PC-3 (cell line): ENCODE measurements around the gene TCFL5. TPM values are rescaled to one million over a fixed set of nuclear protein-coding genes. Genes with fewer than 3 reads are reported as not detected.

Experiments
- ATAC-seq: fragments of 200-7000 bp; cut with Tn5 transposase; 2 replicates; pipeline ENCODE4 v1.9.1; 2020; ENCODE audit warnings: mild to moderate bottlenecking, moderate library complexity
- BruUV-seq: library from RNA; stranded (reverse); fragments of 400-500 nt; replicated peaks from 2 replicates; lab custom pipeline; 2021; lab: Mats Ljungman, UMichigan
- CTCF ChIA-PET: fragments of 300-600 bp; sonication (Branson Sonifier 250); formaldehyde crosslinking; loops from one replicate; lab custom pipeline; 2022; ENCODE audit warnings: antibody characterized with exemption; lab: Charles Lee
- POLR2A ChIA-PET: fragments of 300-600 bp; sonication (Branson Sonifier 250); formaldehyde crosslinking; loops from one replicate; lab custom pipeline; 2022; ENCODE audit warnings: antibody characterized with exemption; ENCODE audit not compliant: unreplicated experiment; lab: Charles Lee
- DNase-seq: peaks from one replicate; pipeline ENCODE4 v3.0.0-alpha.2; 2015
- H2AFZ ChIP-seq: fragments of 300-600 bp; sonication (generic); 2 replicates; pipeline ENCODE4 v1.6.0; 2016; ENCODE audit warnings: antibody characterized with exemption, low read length
- H3F3A ChIP-seq: fragments of 300-600 bp; sonication (generic); one replicate; pipeline ENCODE4 v1.6.0; 2017; ENCODE audit warnings: antibody characterized with exemption, low read length, control low read depth, mild to moderate bottlenecking; ENCODE audit not compliant: unreplicated experiment
- H3K27ac ChIP-seq: fragments of 300-600 bp; sonication (generic); 2 replicates; pipeline ENCODE4 v1.5.1; 2016; ENCODE audit warnings: mild to moderate bottlenecking, low read length
- H3K27me3 ChIP-seq: fragments of 300-600 bp; sonication (generic); 2 replicates; pipeline ENCODE4 v1.6.1; 2016; ENCODE audit warnings: low read length, mixed read lengths
- H3K36me3 ChIP-seq: fragments of 300-600 bp; sonication (generic); 2 replicates; pipeline ENCODE4 v1.6.1; 2016; ENCODE audit warnings: low read depth, mixed run types, low read length, mixed read lengths
- H3K4me1 ChIP-seq: fragments of 300-600 bp; sonication (generic); 2 replicates; pipeline ENCODE4 v1.5.1; 2016; ENCODE audit warnings: low read length; ENCODE audit not compliant: insufficient read depth
- H3K4me2 ChIP-seq: fragments of 300-600 bp; sonication (generic); 2 replicates; pipeline ENCODE4 v1.6.0; 2016; ENCODE audit warnings: low read length
- H3K4me3 ChIP-seq: fragments of 300-600 bp; sonication (generic); 2 replicates; pipeline ENCODE4 v1.5.1; 2016; ENCODE audit warnings: mild to moderate bottlenecking, low read length, mixed read lengths
- H3K79me2 ChIP-seq: fragments of 300-600 bp; sonication (generic); 2 replicates; pipeline ENCODE4 v1.6.1; 2017; ENCODE audit warnings: low read length, mixed read lengths
- H3K9ac ChIP-seq: fragments of 300-600 bp; sonication (generic); 2 replicates; pipeline ENCODE4 v1.6.0; 2016; ENCODE audit warnings: mild to moderate bottlenecking, low read length
- H3K9me2 ChIP-seq: fragments of 300-600 bp; sonication (generic); replicated peaks from 2 replicates; pipeline ENCODE4 v1.6.1; 2016; ENCODE audit warnings: mixed run types, low read length, mixed read lengths
- H3K9me3 ChIP-seq: fragments of 300-600 bp; sonication (generic); 2 replicates; pipeline ENCODE4 v1.6.1; 2016; ENCODE audit warnings: low read length, mixed read lengths
- H4K20me1 ChIP-seq: fragments of 300-600 bp; sonication (generic); 2 replicates; pipeline ENCODE4 v1.6.1; 2016; ENCODE audit warnings: low read length, mixed read lengths
- CTCF ChIP-seq: fragments of 300-600 bp; sonication (generic); conservative IDR thresholded peaks from 2 replicates; pipeline ENCODE4 v1.5.1; 2017; ENCODE audit warnings: antibody characterized with exemption, low read depth, mild to moderate bottlenecking, low read length
- EZH2 ChIP-seq: fragments of 300-600 bp; sonication (generic); IDR thresholded peaks from one replicate; pipeline ENCODE4 v1.6.1; 2017; ENCODE audit warnings: antibody characterized with exemption, mild to moderate bottlenecking, low read length; ENCODE audit not compliant: unreplicated experiment
- EZH2phosphoT487 ChIP-seq: fragments of 300-600 bp; sonication (generic); IDR thresholded peaks from 2 replicates; pipeline ENCODE4 v1.6.1; 2018; ENCODE audit warnings: mild to moderate bottlenecking, antibody characterized with exemption, low read length, borderline replicate concordance
- intact Hi-C: fragments of 100-400 bp; cut with micrococcal nuclease; formaldehyde crosslinking; loops from 2 replicates; pipeline ENCODE4 v1.9.0; 2023
- total RNA-seq: library from RNA; depleted of rRNA; stranded (reverse); fragments of >200 nt; gene quantifications from 2 replicates; pipeline ENCODE4 v1.2.3, GENCODE V29; 2014

Gene TCFL5
- total RNA-seq, 1 experiment from 2014 or later: 15.8 TPM

DNA sequence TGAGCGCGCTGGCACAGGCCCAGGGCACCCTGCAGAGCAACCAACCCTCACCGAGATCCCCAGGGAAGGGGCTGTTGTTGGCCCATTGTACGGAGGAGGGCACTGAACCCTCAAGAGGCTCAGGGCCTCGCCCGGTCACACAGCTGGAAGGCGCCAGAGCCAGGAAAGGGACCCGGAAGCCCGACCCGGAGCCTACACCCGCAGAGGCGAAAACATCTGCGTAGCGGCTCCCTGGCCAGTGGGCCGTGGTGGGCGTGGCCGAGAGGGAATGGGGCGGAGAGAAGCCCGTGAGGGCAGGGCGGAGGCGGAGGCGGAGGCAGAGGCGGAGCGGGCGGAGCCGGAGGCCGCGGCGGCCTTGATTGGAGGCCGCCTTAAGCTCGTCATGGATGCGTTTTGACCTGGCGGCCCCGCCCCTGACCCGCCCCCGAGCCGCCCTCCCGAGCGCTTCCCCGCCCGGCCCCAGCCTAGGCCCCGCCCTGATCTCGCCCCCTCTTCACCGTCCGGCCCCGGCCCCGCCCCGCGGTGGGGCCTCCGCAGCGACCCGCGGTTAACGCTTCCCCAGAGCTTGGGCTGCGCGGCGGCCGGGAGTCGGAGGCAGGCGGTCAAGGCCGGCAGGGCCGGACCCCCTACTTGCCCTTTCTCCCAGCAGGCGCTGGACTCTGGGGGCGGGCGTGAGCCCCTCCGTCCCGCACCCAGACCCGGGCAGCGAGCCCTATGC is 67.5 kb downstream of the TCFL5 start:
- intact Hi-C loops: loop anchor here (5.0 to 10.0 kb wide), 5 partner anchors 57 to 409 kb away; partner anchors contain the start of gene RPS21
- Histone ChIP-seq H2AFZ (peak overlapping the region; percentile 81), H3K27me3 (no peaks in the 10 kb centered on the region), H3K9me3 (no peaks in the 10 kb centered on the region), H3K4me2 (peak overlapping the region; percentile 96), H3K79me2 (peaks cover 16% of the 10 kb centered on the region), H3K4me1 (peaks cover 39% of the 10 kb centered on the region), H4K20me1 (0 out of 2 replicates have a peak, but pooled peaks cover 8% of the 10 kb centered on the region), H3K9ac (peak overlapping the region; percentile 77), H3K4me3 (peak overlapping the region; percentile 72), H3F3A (no peaks in the 10 kb centered on the region), H3K9me2 (no peaks in the 10 kb centered on the region), H3K36me3 (peaks cover 9% of the 10 kb centered on the region; the same call in 1 of the 2 replicates), H3K27ac (peak overlapping the region; percentile 61)
- peak; percentile 97 for DNase-seq
- ChIA-PET POLR2A (interaction anchor here (0.5 to 1.5 kb wide), 11 partner anchors 12 to 847 kb away, joined by 3 to 10 read pairs (median 5); no protein-coding TSS in a partner anchor), CTCF (interaction anchor here (0.6 to 1.0 kb wide), 10 partner anchors 29 to 1071 kb away, joined by 3 to 7 read pairs (median 4); partner anchors contain the start of genes SLCO4A1 and TPD52L2)
- no TSS peak for BruUV-seq
- TF ChIP-seq EZH2phosphoT487 (no peak), EZH2 (no peak), CTCF (no peak)
- peak; percentile 76 for ATAC-seq

- peak overlapping the region; percentile 54 for H3K4me3 ChIP-seq
- no peak overlapping the region for H3K9ac ChIP-seq
- no peaks in the 10 kb centered on the region for H3K9me3 ChIP-seq
- TF ChIP-seq CTCF (no peak), EZH2phosphoT487 (no peak), EZH2 (no peak)
- H3K79me2 ChIP-seq: peaks cover 15% of the 10 kb centered on the region
- CTCF ChIA-PET: interaction anchor here (1.0 kb wide), 4 partner anchors 82 to 190 kb away, joined by 3 to 7 read pairs (median 6); partner anchors contain the start of gene SLCO4A1
- H2AFZ ChIP-seq: peak overlapping the region; percentile 73
- peaks cover 39% of the 10 kb centered on the region for H3K4me1 ChIP-seq
- no peaks in the 10 kb centered on the region for H3K9me2 ChIP-seq
- 0 out of 2 replicates have a peak, but pooled peaks cover 8% of the 10 kb centered on the region for H4K20me1 ChIP-seq
- no peak overlapping the region for H3K27ac ChIP-seq
- no peaks in the 10 kb centered on the region for H3K27me3 ChIP-seq
- ATAC-seq: no peak
- DNase-seq: no peak
- peaks cover 4% of the 10 kb centered on the region; the same call in 1 of the 2 replicates for H3K36me3 ChIP-seq
- POLR2A ChIA-PET: interaction anchor here (1.5 kb wide), 1 partner anchor 89 kb away, joined by 10 read pairs; no protein-coding TSS in a partner anchor
- TSS peak; percentile 61 for BruUV-seq
- intact Hi-C loops: loop anchor here (5.0 to 10.0 kb wide), 5 partner anchors 56 to 409 kb away; partner anchors contain the start of gene RPS21
- no peaks in the 10 kb centered on the region for H3F3A ChIP-seq
- peak overlapping the region; percentile 81 for H3K4me2 ChIP-seq
Observed at GRCh38 chr20:62793757-62794006, 67.9 kb downstream of the TCFL5 start.
